SKM-1 (cell line): ENCODE results near the gene CYBA.

ENCODE experiments used
- DNase-seq: peaks from one replicate; lab custom pipeline; 2025; ENCODE audit not compliant: unreplicated experiment; lab: John Stamatoyannopoulos, UW

The CYBA gene

DNA sequence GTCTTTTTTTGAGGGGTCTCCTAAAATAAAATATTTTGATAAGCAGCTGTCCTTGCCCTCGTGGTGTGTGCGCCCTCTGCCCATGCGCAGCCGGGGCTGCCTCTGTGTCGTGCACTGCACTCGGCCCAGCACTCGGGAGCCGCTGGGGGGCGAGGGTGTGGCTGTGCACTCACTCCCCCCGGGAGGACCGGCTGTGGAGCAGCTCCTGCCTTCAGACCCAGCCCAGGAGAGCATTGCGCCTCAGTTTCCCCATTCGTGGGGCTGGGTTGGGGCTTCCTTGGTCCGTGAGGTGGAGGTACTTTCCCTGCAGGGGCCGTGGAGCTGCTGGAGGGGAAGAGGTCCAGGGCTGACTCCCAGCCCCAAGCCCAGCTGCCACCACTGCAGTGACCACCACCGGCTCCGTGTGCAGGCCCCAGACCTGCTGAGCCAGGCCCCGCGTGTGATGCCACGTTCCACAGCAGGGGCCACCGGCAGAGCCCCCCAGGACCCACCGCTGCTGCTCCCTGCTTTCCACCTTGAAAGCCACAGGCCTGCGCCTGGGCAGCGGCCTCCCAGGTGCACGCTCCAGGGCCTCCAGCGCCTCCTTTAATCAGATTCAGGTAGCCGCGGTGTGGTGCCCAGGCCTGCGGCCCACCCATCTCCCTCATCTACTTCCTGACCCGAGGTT is 18.8 kb downstream of the CYBA start:
- DNase-seq = no peak

DNA sequence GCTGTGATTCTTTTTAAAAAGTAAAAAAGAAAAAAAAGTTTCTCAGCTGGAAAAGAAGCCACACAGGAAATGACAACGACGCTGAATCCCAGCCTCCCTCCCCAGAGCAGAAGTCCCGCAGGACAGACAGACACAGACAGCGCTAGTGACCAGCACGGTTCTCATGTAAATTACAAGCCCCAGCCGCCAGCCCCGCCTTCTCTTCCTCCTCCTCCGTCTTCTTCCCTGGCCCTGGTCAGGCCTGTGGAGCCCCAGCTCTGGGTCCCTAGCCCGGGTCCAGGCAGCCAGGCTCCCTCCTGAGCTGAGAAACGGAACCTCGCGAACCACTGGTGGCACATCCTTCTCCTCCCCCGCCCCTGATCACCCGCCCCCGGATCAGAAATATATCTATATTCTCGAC is 19.5 kb downstream of the CYBA start:
- DNase-seq = no peak

DNA sequence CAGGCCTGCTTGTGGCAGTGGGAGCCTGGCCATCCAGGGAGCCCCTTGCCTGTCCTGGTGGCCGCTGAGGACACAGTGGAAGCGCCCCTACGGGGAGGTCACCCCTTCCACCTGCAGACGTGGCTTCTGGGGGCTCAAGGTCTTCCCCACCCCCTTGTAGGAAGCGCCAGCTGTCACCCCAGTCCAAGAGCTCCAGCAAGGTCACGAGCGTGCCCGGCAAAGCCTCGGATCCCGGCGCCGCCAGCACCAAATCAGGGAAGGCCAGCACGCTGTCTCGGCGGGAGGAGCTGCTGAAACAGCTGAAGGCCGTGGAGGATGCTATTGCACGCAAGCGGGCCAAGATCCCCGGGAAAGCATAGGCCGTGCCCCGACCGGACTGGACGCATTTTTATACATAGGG is 19.9 kb downstream of the CYBA start:
- no peak for DNase-seq

DNA sequence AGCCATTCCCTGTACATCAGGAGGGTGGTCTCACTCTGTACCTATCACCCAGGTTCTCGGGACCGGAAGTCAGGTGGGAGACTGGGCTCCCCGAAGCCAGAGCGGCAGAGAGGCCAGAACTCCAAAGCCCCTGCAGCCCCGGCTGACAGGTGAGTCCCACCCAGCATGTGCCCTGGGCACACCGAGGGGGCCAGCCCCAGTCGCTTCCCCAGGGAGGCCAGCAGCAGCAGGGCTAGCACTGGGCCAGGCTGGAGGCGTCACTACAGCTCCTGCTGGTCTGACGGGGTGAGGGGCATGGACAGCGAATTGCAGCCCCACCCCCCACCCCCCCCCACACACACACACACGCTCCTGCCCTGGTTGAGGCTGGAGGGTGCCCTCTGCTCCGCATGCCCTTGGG is 20.4 kb downstream of the CYBA start:
- no peak for DNase-seq

DNA sequence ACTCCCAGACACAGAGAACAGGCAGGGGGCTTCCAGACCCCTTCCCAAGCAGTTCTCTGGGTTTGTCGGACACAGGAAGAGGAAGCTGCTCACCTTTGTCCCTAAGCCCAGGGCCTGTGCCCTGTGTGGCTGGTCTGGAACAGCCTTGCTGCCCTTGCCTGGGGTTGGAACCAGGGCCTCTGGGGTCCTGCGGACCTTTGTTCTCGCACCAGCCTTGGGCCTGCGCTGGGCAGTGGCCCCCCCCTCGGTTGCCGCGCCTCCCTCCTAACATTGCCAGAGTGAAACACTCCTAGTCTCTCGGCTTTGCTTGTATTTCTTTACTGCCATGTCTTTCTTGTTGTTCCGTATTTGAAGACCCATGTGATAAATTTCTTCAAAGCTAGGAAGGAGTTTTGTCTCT is 21.0 kb downstream of the CYBA start:
- no peak for DNase-seq

DNA sequence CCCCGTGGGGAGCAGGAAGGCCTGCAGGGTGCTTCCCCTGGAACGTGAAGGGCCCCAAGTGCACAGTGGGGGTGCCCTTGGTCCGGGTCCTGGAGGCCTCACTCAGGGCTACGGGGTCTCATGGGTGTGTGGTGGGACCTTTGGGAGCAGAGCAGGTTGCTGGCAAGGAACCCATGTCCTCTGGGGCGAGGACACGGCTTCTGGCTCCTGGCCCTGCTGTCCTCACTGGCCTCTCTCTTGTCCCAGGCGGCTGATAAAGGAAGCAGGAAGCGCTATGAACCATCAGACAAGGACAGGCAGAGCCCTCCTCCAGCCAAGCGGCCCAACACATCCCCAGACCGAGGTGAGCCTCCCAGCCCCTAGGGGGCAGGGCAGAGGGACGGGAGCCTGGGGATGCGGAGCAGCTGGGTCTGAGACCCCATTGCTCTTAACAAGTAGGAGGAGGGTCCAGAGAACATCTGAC is 22.3 kb downstream of the CYBA start:
- DNase-seq = no peak

DNA sequence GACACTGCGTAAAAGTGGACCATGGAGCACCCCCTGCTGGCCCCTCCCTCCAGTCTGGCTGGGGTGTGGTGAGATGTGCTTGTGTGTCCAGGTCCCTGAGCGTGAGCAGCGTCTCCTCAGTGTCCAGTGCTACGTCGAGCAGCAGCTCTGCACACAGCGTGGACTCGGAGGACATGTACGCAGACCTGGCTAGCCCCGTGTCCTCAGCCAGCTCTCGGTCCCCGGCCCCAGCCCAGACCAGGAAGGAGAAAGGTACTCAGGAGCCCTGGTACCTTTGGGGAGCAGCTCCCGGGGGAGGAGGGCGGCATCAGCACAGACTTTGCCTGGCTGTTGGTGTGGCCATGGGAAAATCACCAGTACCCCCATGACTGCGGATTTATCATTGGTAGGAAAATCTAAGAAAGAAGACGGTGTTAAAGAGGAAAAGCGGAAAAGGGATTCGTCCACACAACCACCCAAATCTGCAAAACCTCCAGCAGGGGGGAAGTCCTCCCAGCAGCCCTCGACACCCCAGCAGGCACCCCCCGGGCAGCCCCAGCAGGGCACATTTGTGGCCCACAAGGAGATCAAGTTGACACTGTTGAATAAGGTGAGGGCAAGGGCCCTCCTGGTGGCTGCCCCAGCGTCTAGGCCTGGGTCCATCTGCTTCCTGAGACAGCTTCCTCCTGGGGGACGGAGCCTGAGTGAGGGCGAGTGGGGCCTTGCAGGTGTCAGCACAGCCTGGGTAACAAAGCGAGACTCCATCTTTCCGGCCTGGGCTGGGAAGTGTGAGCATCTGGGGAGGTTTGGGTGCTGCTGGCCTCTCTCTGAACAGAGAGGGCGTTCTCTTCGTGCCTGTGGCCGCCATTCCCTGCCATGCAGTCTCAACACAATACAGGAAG is 23.1 kb downstream of the CYBA start:
- DNase-seq = no peak

DNA sequence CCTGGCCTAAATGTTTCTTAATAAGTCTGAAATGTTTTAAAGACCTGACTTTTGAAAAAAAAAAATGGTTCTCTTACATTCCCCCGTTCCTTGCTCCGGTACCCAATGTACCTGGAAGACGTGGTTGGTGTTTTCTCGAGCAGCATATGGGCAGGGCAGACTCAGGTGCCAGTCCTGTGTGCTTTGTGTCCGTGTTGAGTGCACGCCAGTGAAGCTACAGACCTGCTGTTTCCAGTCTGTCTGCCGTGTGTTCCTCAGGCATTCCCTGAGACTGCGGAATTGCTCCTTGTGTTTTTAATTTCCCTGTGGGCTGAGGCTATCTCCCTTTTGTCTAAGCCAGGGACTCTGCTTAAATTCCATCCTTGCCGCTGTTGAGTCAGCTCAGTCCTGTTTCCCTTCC is 24.2 kb downstream of the CYBA start:
- DNase-seq = no peak

DNA sequence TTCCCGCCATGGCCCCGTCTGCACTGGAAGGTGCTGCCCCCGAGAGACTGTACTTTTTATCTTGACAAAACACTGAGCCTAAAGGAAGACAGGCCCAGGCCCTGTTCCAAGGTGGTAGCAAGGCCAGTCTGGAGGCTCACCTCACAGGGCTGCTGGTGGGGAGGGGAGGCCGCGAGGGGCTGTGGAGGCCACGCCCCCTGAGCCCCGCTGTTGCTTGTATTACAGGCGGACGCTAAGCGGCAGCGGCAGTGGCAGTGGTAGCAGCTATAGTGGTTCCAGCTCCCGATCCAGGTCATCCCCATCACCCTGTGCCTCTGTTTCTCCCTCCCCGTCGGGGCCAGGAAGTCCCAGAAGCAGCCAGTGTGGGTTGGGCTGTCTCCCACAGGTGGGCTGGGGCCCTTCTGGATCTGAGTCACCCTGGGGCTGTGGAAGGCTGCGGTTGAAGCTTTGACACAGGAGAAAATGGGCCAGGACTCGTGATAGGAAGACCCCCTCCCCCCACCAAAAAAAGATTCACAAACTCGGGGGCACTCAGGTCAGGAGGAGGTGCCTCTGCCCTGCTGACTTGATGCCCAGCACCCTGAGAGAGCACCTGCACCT is 25.8 kb downstream of the CYBA start:
- DNase-seq = no peak

DNA sequence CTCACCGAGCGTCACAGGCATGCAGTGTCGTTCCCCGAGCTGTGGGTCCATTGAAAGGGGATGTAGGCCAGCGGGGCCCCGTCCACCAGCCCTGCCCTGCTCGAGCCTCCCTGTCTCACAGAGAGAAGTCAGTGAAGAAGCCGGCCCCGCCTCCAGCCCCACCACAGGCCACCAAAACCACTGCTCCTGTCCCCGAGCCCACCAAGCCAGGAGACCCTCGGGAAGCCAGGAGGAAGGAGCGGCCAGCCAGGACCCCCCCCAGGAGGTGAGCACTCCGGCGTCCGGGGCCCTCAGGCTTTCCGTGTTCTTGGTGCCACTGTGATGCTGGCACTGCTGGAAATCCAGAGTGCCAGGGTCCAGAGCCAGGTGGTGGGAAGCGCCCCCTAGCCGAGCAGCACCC is 26.4 kb downstream of the CYBA start:
- DNase-seq = no peak

DNA sequence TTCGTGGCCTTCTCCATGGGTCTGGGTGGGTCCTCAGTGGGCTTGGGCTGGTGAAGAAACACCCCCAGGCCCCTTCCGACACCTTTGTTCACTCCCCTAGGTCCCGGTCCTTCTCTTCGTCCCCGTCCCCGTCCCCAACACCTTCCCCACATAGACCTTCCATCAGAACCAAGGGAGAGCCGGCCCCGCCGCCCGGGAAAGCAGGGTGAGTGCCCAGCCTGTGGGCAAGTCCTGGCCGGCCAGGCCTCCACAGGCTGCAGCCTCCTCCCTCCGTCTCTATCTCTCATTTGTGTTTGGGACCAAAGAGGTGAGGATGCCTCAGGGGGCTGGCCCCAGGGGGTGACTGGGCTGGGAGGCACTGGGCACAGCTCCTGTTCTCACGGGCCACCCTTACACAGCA is 27.0 kb downstream of the CYBA start:
- no peak for DNase-seq

DNA sequence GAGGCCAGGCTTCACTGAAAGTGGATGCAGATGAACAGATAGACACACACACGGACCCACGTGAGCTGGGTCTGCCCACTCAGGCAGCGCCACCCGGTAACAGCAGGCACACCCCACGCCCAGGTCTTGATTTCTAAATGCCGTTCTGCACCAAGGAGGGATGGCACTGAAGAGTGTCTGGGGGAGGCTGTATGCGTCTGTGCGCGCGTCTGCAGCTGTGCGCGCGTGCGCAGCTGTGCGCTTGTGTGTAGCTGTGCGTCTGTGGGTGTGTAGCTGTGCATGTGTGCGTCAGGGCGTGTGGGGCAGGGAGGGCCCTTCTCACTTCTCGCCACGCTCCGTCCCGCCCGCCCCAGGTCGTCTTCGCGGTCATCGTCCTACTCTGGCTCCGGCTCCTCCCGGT is 28.0 kb downstream of the CYBA start:
- no peak for DNase-seq

DNA sequence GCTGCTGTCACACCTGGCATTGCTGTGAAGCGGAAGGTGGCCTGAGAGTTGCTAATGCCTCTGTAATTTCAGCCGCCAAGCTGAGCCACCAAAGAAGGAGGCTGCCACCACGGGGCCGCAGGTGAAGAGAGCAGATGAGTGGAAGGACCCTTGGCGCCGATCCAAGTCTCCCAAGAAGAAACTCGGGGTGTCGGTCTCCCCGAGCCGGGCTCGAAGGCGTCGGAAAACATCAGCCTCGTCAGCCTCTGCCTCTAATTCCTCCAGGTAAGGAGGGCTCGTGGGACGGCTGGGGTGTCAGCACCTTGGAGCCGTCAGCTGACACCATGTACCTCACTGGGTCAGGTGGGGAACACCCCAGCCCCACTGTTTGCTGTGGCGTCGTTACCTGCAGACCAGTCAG is 28.7 kb downstream of the CYBA start:
- DNase-seq = no peak

DNA sequence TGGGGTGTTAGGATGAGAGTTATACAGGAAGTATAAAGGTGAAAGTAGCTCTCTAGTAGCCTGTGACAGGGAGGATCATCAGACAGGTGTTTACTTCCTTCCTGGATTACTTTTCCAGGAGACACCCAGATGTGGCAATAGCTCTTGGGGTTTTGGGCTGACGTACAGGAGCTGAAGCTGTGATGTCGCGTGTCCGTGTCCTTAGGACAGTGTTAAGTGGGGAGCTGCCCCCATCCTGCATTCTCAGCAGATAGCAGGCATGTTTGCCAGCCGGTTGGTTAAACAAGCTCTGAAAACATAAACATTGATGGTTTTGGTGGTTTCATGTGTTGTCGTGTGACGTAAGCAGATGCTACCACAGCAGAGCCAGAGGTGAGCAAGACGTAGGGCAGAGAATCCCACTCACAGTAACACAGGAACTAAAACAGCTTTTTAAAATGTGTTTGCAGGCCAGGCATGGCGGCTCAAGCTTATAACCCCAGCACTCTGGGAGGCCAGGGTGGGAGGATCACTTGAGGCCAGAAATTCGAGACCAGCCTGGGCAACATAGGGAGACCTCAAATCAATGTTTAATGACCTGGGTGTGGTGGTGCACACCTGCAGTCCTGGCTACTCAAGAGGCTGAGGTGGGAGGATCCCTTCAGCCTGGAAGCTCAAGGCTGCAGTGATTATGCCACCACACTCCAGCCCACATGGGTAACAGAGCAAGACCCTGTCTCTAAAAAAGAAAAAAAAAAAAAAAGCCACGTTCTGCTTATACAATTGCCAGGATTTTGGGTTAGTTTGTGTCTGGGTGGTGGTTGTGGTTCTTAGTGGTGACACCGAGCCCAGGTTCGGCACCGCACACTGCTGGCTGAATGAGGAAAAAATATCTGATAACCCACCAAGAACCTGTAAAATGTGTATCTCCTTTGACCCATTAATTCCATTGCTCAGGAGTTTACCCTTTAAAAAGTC is 30.7 kb downstream of the CYBA start:
- no peak for DNase-seq

DNA sequence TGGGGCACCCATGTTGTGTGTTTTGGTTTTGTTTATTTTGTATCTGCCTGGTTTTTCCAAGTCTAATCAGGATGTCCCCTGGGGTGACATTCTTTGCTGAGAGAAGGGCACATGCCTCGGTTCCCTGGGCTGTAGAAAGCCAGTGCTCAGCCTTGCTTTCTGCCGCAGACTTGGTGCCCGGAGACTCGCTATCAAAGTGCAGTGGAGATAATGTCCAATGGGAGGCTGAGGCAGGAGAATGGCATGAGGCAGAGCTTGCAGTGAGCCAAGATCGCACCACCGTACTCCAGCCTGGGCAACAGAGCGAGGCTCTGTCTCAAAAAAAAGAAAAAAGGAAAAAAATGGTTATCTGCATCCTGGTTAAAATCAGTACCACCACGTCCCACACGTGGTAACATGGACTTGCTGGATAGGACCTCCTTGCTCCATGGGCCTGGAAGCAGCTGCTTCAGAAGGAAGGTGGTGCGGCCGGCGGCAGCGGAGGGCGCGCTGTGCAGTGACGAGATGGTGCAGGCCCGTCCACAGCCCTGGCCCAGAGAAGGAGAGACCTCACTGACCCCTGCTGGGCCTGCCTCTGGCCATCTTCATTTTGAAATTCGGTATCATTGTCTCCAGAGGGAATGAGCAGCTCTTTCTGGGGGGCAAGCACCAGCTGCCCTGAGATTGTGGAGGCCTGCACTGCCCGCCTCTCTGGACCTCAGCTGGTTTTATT is 31.7 kb downstream of the CYBA start:
- no peak for DNase-seq

DNA sequence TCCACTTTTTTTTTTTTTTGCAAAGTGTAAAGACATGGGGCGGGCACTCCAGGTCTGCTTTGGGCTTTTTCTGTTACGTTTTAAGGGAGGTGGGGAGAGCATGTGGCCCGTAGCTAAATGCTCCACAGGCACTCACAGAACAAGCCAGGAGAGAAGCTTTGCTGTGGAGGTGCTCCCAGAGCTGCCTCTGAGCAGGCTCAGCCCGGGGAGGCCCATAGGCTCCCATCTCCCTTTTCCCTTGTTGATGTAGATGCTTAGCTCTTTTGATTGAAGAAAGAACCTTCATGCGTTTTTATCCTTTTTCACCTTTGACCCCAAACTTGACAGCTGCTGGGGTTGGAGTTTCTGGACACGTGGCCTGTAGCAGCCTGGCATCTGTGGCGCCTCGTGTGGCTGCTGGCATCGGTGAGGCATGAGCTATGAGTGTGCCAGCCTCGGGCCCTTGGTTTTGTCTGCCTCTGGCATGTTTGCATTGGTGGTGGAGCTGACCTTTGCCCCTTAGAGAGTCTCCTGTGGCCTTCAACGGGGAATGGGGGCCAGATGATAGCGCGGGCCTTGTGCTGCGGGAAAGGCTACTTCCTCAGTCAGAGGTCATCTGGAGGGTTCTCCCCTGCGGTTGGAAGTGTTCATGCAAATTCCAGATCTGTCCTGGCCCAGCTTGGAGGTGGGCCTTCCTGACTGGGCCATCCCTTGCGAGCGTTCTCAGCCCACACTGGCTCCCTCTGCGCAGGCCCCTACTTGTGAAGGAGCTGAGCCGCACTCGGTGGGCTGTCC is 32.5 kb downstream of the CYBA start:
- no peak for DNase-seq

DNA sequence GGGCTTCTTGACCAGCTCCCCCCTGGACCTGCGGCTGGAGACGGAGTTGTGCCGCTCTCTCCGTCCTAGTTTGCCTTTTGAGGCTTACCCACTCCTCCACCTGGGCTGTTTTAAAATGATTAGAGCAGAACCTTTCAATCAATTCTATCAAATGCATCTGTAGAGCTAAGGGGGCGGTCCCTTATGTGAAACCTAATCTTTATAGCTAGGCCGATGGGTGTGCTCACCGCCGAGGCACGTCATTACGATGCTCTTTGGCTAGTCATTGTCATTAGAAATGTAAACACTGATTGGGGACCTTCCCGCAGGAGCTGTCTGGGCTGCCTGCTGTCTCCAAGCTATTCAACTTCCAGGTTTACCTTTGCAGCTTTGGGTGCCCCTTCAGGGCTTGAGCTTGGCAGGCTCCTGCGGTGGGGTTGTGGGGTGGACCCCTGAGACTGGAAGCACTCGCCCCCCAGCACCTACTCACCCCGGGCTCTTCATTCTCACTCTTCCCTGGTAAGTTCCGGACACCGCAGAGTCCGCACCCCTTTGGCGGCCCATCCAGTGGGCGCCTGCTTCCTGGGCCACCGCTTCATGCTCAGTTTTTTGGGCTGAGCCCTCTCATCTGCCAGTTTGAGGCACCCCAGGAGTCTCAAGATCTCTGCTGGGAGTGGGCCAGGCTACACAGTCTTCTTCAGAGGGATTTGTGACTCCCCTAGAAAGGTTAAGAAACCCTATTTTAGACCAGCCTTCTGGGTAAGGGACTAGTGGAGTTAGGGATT is 33.4 kb downstream of the CYBA start:
- DNase-seq = no peak

DNA sequence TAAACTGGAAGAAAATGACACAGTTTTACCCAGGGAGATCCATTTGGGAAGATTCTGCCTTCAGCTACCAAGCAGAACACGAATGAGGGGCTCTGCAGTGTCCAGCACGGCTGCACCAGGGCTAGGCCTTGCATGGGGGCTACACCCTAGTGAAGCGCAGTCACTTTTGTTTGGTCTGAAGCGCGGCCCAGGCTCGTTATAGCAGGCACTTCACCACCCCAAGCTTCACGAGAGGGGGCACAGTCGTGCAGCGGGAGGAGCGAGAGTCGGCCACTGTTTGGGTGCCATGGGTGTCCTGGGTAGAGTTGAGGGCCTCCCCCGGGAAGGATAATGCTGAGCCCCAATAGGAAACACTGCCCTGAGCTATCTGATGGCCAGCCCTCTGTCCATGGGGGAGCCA is 34.1 kb downstream of the CYBA start:
- no peak for DNase-seq

DNA sequence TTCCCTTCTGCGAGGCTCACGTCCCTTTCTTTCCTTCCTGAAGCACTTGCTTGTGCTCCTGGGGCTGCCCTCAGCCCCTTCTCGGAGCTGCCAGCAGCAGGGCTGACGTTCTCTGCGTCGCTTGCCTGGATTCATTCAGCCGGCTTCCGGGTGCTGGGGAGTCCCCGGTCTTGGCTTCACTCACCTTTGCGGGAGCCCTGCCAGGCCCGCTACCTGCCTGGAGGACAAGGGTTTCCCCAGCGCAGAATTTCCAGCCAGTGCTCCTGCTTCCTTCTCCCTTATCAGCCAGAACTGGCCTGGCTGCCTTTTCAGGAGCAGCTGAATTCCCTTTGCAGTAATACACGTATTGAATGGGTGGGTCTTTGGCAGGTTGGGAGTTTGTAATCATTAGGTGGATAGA is 34.5 kb downstream of the CYBA start:
- DNase-seq = no peak
